GM12878 (cell line): Measurements from ENCODE around the gene ANKRD33. TPM values are rescaled to one million over a fixed set of nuclear protein-coding genes. Genes with fewer than 3 reads are reported as not detected.

Source experiments
- ATAC-seq: fragments of 200-7000 bp; cut with Tn5 transposase; 3 replicates; pipeline ENCODE4 v1.9.1; 2020; ENCODE audit warnings: mild to moderate bottlenecking, moderate library complexity
- BruUV-seq: library from RNA; stranded (reverse); fragments of 400-500 nt; replicated peaks from 2 replicates; lab custom pipeline; 2021; lab: Mats Ljungman, UMichigan
- CTCF ChIA-PET: fragments of 300-600 bp; sonication (Branson Sonifier 250); formaldehyde crosslinking; extraction: SDS; loops from one replicate; lab custom pipeline; 2021; ENCODE audit warnings: inconsistent platforms; lab: Yijun Ruan, JAX
- POLR2A ChIA-PET: fragments of 350-600 bp; formaldehyde crosslinking; extraction: SDS; loops from one replicate; lab custom pipeline; 2021; ENCODE audit warnings: inconsistent platforms; lab: Charles Lee
- RAD21 ChIA-PET: fragments of 300-600 bp; sonication (Branson Sonifier 250); formaldehyde crosslinking; loops from one replicate; lab custom pipeline; 2023; ENCODE audit warnings: antibody characterized with exemption; ENCODE audit not compliant: unreplicated experiment; lab: Charles Lee
- SMC1A ChIA-PET: fragments of 300-600 bp; sonication (Branson Sonifier 250); formaldehyde crosslinking; loops from one replicate; lab custom pipeline; 2023; ENCODE audit not compliant: unreplicated experiment, uncharacterized antibody; lab: Charles Lee
- DNase-seq: peaks from one replicate; pipeline ENCODE4 v3.0.0-alpha.2; 2011; ENCODE audit warnings: low read depth, low spot score
- FAIRE-seq: peaks from 3 replicates; lab custom pipeline; 2011; peaks lifted over from hg19 to GRCh38; lab: Jason Lieb, UNC
- H2AFZ ChIP-seq: 2 replicates; pipeline ENCODE4 v1.6.0; 2011; ENCODE audit warnings: low read depth, low read length, control low read depth; ENCODE audit not compliant: control insufficient read depth
- H3K27ac ChIP-seq: 2 replicates; pipeline ENCODE4 v1.5.1; 2011; ENCODE audit warnings: control low read depth; ENCODE audit not compliant: control insufficient read depth, insufficient read depth
- H3K27me3 ChIP-seq, 2 experiments: replicated peaks in 1 of 2; 2 replicates each; pipeline versions ENCODE4 v1.6.0 to v1.6.1; 2011; ENCODE audit warnings: low read length in 1 of 2; ENCODE audit not compliant: control insufficient read depth in 2 of 2, insufficient read depth in 2 of 2
- H3K36me3 ChIP-seq, 2 experiments: 2 replicates each; pipeline ENCODE4 v1.5.1; 2011; ENCODE audit warnings: low read length in 1 of 2; ENCODE audit not compliant: control insufficient read depth in 2 of 2, insufficient read depth in 2 of 2
- H3K4me1 ChIP-seq: 2 replicates; pipeline ENCODE4 v1.6.1; 2011; ENCODE audit warnings: mild to moderate bottlenecking, low read length, moderate library complexity, mixed read lengths; ENCODE audit not compliant: control insufficient read depth, insufficient read depth
- H3K4me2 ChIP-seq: 2 replicates; pipeline ENCODE4 v1.6.0; 2011; ENCODE audit warnings: control low read depth; ENCODE audit not compliant: control insufficient read depth, insufficient read depth
- H3K4me3 ChIP-seq: fragments of 200-600 bp; sonication (generic); 2 replicates; pipeline ENCODE4 v1.5.1; 2016
- H3K79me2 ChIP-seq: 2 replicates; pipeline ENCODE4 v1.6.0; 2011; ENCODE audit warnings: low read length; ENCODE audit not compliant: control insufficient read depth, insufficient read depth
- H3K9ac ChIP-seq: 2 replicates; pipeline ENCODE4 v1.8.0; 2011; ENCODE audit warnings: low read length, control low read depth, mixed read lengths; ENCODE audit not compliant: control insufficient read depth, insufficient read depth
- H3K9me3 ChIP-seq: replicated peaks from 3 replicates; pipeline ENCODE4 v1.5.1; 2011; ENCODE audit warnings: mild to moderate bottlenecking, low read length; ENCODE audit not compliant: control insufficient read depth, insufficient read depth
- H4K20me1 ChIP-seq: 2 replicates; pipeline ENCODE4 v1.6.0; 2011; ENCODE audit not compliant: control insufficient read depth, insufficient read depth
- ATF2 ChIP-seq: IDR thresholded peaks from 2 replicates; pipeline ENCODE4 v1.6.1; 2012; ENCODE audit warnings: low read length, inconsistent platforms
- BRCA1 ChIP-seq: IDR thresholded peaks from 2 replicates; pipeline ENCODE4 v1.6.1; 2011; ENCODE audit warnings: low read depth, low read length, improper control_type of control experiment
- CEBPZ ChIP-seq: fragments of 150-350 bp; IDR thresholded peaks from 2 replicates; pipeline ENCODE4 v1.6.1; 2016; ENCODE audit warnings: low read depth, low read length
- ELK1 ChIP-seq: IDR thresholded peaks from 2 replicates; pipeline ENCODE4 v1.6.1; 2012; ENCODE audit warnings: low read depth, low read length, improper control_type of control experiment
- IKZF2 ChIP-seq, 2 experiments: fragments of 450-650 bp; IDR thresholded peaks; 2 replicates each; pipeline ENCODE4 v1.6.1; 2017; ENCODE audit warnings: mild to moderate bottlenecking in 2 of 2, moderate library complexity in 2 of 2
- IRF4 ChIP-seq: IDR thresholded peaks from 2 replicates; pipeline ENCODE4 v1.6.1; 2011; ENCODE audit warnings: low read depth, low read length
- NFXL1 ChIP-seq: fragments of 450-650 bp; IDR thresholded peaks from 2 replicates; pipeline ENCODE4 v1.6.1; 2017; ENCODE audit warnings: antibody characterized with exemption, mild to moderate bottlenecking, borderline replicate concordance
- NFYB ChIP-seq: IDR thresholded peaks from 2 replicates; pipeline ENCODE4 v1.6.1; 2011; ENCODE audit warnings: low read depth, mild to moderate bottlenecking, low read length, improper control_type of control experiment, moderate library complexity; ENCODE audit not compliant: insufficient read depth
- NR2C1 ChIP-seq: fragments of 450-650 bp; IDR thresholded peaks from 2 replicates; pipeline ENCODE4 v1.6.1; 2017; ENCODE audit warnings: antibody characterized with exemption, mild to moderate bottlenecking, moderate library complexity
- POLR2AphosphoS2 ChIP-seq: IDR thresholded peaks from 2 replicates; pipeline ENCODE4 v1.6.1; 2011; ENCODE audit warnings: low read depth, mild to moderate bottlenecking, low read length, improper control_type of control experiment, moderate library complexity
- RBBP5 ChIP-seq: fragments of 200-600 bp; sonication (generic); conservative IDR thresholded peaks from 2 replicates; pipeline ENCODE4 v1.6.1; 2016
- SREBF2 ChIP-seq: IDR thresholded peaks from 2 replicates; pipeline ENCODE4 v1.6.1; 2012; ENCODE audit warnings: mild to moderate bottlenecking, low read length
- ZNF24 ChIP-seq: fragments of 450-650 bp; IDR thresholded peaks from 2 replicates; pipeline ENCODE4 v1.6.1; 2017; ENCODE audit warnings: antibody characterized with exemption, mild to moderate bottlenecking
- WGBS: methylation state at CpG from one replicate; pipeline ENCODE4 v1.1.6; 2016; ENCODE audit warnings: low lambda C conversion rate; ENCODE audit not compliant: insufficient replicate concordance, insufficient coverage; ENCODE audit errors: missing lambda C conversion rate; 5-methylcytosine and 5-hydroxymethylcytosine counted together
- in situ Hi-C: fragments of 300-500 bp; cut with MboI; formaldehyde crosslinking; loops from 9 replicates; pipeline ENCODE4 v1.14.3; 2018; ENCODE audit warnings: mixed read lengths
- intact Hi-C: fragments of 100-400 bp; cut with micrococcal nuclease; formaldehyde crosslinking; loops from one replicate; pipeline ENCODE4 v1.14.2; 2022; ENCODE audit not compliant: unreplicated experiment
- polyA plus RNA-seq, 11 experiments: library from polyadenylated mRNA; depleted of rRNA in 4 of 11; unstranded in 6 of 11; stranded (reverse) in 5 of 11; fragments of >200 nt; fragmentation: Nextera tagmentation in 4 of 11; fragmentation: Illumina TruSeq in 1 of 11; extraction: Ambion mirVana in 4 of 11; extraction: Trizol in 1 of 11; gene quantifications; 1 replicate in 1 of 11; 2 replicates in 10 of 11; pipeline versions ENCODE4 v1.2.1 to v1.2.3, GENCODE V29; 2011 to 2016; ENCODE audit warnings: inconsistent platforms in 2 of 11, missing spikeins in 2 of 11, low read depth in 1 of 11
- total RNA-seq, 4 experiments: library from RNA; depleted of rRNA in 3 of 4; stranded (reverse); fragments of >200 nt in 3 of 4; fragmentation: Illumina TruSeq in 1 of 4; extraction: Trizol in 1 of 4; gene quantifications; 2 replicates each; pipeline versions ENCODE4 v1.2.1 to v1.2.3, GENCODE V29; 2013 to 2021

ANKRD33 gene
- total and polyA plus RNA-seq, 10 of the 15 experiments (the other 5 are each of a cell fraction or from before 2014, with no cell fraction given), result not detected

- H3K79me2 ChIP-seq, result no peaks in the 10 kb centered on the region
- H3K4me2 ChIP-seq, result no peak overlapping the region
- ChIA-PET CTCF (interaction anchor here (0.7 kb wide), 2 partner anchors 273 to 325 kb away, joined by 3 read pairs; no protein-coding TSS in a partner anchor), SMC1A (no interaction called here), RAD21 (no interaction called here), POLR2A (no interaction called here)
- no peaks in the 10 kb centered on the region for H4K20me1 ChIP-seq
- no peaks in the 10 kb centered on the region for H3K4me1 ChIP-seq
- no peak overlapping the region for H2AFZ ChIP-seq
- H3K27me3 ChIP-seq, result peaks cover 20 to 21% of the 10 kb centered on the region in 2 experiments
- H3K4me3 ChIP-seq, result no peak overlapping the region
- TF ChIP-seq IRF4 (no peak), SREBF2 (no peak), IKZF2 (IDR thresholded peaks at IDR 0.05) (no peak), NR2C1 (no peak)
- no peak overlapping the region for H3K9ac ChIP-seq
- 35% methylated on average over 5 of the region's 8 CpGs for WGBS
- H3K9me3 ChIP-seq, result no peaks in the 10 kb centered on the region
- no TSS peak for BruUV-seq
- in situ Hi-C loops (no loop called here), intact Hi-C loops (no loop called here)
- ATAC-seq (no peak), FAIRE-seq (no peak), DNase-seq (no peak)
- H3K27ac ChIP-seq, result no peak overlapping the region
- H3K36me3 ChIP-seq, result no peaks in the 10 kb centered on the region
These were observed 21.1 kb upstream of the ANKRD33 start for GRCh38 chr12:51866762-51867161.

- in situ Hi-C loops, result no loop called here
- SMC1A ChIA-PET, result no interaction called here
- Histone ChIP-seq H3K36me3 (no peaks in the 10 kb centered on the region), H3K9ac (no peak overlapping the region), H4K20me1 (no peaks in the 10 kb centered on the region), H3K79me2 (no peaks in the 10 kb centered on the region), H3K27me3 (peaks cover 20% of the 10 kb centered on the region in 2 experiments), H3K4me2 (no peak overlapping the region), H3K4me3 (no peak overlapping the region), H3K27ac (no peak overlapping the region), H3K9me3 (no peaks in the 10 kb centered on the region), H3K4me1 (no peaks in the 10 kb centered on the region), H2AFZ (no peak overlapping the region)
- no peak for DNase-seq
- CTCF ChIA-PET, result interaction anchor here (0.7 kb wide), 1 partner anchor 326 kb away, joined by 3 read pairs; no protein-coding TSS in a partner anchor
- RAD21 ChIA-PET, result no interaction called here
- POLR2A ChIA-PET, result no interaction called here
- FAIRE-seq, result no peak
- intact Hi-C loops, result no loop called here
- ATAC-seq, result no peak
- BruUV-seq, result no TSS peak
- TF ChIP-seq NFYB (no peak), ELK1 (no peak), POLR2AphosphoS2 (no peak), CEBPZ (no peak), BRCA1 (no peak), ATF2 (no peak), RBBP5 (no peak), ZNF24 (no peak), NFXL1 (no peak)
These were observed 20.5 kb upstream of the ANKRD33 start for GRCh38 chr12:51867371-51867770.
